Measurements from ENCODE around the gene PSD.

DNA sequence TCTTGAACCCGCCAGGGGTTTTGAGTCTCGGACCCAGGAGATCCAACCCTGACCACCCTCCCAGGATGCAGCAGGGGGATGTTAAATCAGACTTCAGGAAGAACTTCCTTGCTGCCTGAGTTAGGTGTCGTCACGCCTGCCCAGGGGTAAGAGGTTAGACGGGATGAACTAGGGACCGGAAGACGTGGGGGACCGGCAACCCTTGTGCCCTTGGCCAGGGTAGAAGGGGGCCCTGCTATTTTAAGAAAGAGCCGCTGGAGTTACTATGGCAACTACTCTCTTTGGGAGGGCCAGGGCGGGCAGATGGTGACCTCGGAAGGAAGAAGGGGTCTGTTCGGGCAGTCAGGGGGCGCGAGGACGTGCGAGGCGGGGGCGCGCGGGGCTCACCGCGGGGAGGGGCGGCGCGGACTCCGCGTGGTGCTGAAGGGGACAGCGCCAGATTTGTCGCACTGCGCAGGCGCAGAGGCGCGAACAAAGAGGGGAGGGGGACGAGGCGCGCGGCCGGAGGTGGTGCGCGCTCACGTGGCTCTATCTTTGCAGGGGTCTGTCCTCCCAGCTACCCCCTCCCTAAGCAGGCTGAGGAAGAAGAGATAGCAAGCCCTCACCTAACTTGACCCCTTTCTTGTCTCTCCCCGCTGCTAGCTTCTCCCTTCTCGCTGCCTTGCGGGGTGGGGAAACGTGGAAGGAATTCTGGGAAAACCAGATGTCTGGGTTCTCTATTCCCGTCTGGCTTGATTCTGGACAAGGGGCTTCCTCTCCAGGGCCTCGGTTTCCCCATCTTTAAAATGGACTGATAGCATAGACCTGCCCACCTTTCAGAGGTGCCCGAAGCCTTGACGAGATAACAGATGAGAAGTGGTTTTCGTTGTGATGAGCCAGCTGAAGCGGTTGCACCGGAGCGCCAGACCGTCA lies 940 bp upstream of the PSD start:
- TF ChIP-seq, protein P1, sequence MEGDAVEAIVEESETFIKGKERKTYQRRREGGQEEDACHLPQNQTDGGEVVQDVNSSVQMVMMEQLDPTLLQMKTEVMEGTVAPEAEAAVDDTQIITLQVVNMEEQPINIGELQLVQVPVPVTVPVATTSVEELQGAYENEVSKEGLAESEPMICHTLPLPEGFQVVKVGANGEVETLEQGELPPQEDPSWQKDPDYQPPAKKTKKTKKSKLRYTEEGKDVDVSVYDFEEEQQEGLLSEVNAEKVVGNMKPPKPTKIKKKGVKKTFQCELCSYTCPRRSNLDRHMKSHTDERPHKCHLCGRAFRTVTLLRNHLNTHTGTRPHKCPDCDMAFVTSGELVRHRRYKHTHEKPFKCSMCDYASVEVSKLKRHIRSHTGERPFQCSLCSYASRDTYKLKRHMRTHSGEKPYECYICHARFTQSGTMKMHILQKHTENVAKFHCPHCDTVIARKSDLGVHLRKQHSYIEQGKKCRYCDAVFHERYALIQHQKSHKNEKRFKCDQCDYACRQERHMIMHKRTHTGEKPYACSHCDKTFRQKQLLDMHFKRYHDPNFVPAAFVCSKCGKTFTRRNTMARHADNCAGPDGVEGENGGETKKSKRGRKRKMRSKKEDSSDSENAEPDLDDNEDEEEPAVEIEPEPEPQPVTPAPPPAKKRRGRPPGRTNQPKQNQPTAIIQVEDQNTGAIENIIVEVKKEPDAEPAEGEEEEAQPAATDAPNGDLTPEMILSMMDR (IDR thresholded peaks at IDR 0.05), result no peak
- no peak for TF ChIP-seq ZFX (IDR thresholded peaks at IDR 0.05; ENCODE audit: borderline replicate concordance)
